ENCODE data around the gene ZNF816. TPM values are rescaled to one million over a fixed set of nuclear protein-coding genes. Genes with fewer than 3 reads are reported as not detected.
"Not testable (repeated sequence)": the region's sequence is repeated elsewhere in the genome, so short reads cannot be mapped to it uniquely, and the experiment has no call there.

ZNF816 gene
- 4.7 TPM for total RNA-seq
- long read RNA-seq, partial matches to known transcripts, result 0 of 6 reads
- long read RNA-seq, other reads (novel, unspliced or antisense), result 0 of 6 reads

DNA sequence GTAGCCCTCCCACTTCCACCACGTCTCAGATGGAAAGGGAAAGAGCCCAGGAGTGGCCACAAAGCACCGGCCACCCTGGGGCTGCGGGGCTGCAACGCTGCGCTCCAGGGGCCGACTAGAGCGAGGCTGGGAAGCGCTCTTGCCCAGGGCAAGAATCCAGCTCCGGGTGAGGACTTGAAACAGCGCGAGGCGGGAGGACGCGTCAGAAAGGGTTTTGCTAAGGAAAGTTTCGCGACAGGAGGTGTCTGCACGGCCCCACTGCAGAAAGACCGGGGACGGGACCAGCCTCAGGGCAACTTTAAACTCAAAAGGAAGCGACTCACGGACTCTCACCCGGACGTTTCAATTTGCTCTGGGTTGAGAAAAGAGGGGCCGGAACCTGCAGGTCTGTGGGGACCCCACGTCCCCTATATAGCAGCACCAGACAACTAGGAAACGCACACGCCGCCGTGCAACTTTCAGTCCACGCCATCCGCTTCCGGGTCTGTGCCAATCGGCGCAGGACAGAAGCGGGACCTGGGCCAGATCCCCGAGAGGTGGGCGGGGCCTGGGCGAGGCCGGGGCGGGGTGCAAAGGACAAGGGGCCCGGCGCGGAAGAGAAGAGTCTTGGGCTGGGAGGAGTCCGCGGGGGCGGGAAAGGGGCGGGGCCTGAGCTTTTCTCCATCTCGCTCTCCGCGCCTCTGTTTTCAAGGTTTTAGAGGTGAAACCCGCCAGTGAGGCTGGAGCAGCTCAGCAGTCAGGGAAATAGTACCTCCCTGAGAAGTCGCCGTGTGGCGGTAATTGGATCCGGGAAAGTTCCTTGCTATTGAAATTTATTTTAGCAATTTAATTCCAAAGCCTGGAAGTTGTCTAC is at the start of gene ZNF816:
Gene ZNF816, minus strand, starts transcription at position 488 of the 853 bp plus-strand sequence. CDS start 6,792 bp downstream, outside the sequence.
- ATAC-seq (ENCODE audit: poor library complexity), result peak; percentile 100
- peak; percentile 99 for DNase-seq
- intact Hi-C loops (cut with DNase I), result no loop called here

DNA sequence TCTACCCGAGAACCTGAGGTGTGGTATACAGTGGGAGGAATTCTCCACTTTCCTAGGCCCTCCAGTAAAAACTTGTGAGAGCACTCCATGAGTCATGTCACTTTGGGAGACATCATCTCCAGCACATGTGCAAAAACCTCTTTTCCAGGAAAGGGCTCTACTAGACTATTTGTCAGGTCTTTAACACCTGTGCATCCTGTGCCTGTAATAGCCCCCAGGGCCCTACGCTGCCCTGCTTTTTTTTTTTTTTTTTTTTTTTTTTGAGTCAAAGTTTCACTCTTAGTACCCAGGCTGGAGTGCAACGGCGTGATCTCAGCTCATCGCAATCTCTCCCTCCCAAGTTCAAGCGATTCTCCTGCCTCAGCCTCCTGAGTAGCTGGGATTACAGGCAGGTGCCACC is 49.3 kb upstream of the ZNF816 start:
- intact Hi-C loops (cut with DNase I), result no loop called here
- DNase-seq (no peak), ATAC-seq (ENCODE audit: poor library complexity) (no peak)

DNA sequence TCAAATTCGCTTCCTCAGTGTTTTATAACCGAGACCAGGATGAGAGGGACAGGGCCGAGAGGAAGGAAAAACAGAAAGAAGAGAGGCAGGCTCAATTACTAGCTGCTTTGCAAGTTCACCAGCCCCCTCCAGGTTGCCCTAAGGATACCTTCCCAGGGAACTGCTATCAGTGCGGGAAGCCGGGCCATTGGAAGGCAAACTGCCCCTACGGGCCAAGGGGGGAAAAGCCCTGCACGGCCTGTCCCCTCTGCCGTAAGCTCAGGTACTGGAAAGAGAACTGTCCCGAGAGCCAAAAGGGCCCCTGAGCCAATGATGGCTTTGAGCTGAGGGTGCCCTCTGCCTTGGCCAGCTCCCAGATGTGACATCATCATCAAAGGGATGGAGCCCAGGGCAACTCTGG is 47.8 kb upstream of the ZNF816 start:
- DNase-seq, result no peak
- intact Hi-C loops (cut with DNase I), result no loop called here
- no peak for ATAC-seq (ENCODE audit: poor library complexity)

DNA sequence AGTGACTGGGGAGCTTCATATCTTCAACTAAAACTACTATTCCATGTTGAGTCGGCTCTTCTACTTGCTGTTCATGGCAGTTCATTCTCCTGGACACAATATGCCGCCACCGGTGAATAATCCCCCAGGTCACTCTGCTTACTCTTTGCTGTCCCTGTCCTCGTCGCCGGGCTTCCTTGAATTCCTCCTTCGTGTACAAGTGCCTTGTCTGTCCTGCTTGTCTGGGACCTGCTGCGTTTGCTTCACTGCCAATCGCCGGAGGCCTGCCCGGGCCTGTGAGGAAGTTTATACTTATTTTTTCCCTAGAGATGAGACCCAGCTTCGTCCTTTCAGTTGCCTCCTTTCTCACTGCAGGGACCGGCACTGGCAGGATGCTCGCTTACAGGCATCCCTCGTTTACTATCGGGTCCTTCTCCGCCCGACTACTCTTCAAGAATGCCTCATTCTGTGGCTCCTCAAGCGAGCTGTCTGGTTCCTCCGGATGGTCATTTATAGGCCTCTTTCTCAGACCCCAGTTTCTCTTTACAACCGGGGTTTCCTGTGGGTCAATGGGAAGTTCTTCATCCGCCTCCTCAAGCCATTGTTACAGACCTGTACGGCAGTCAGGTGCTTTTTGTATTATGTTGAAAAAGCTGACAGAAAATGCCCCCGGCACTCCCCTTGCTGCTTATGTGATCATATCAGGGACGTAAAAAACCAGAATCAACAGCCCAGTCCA is 45.5 kb upstream of the ZNF816 start:
- DNase-seq, result no peak
- intact Hi-C loops (cut with DNase I), result no loop called here
- no peak for ATAC-seq (ENCODE audit: poor library complexity)

DNA sequence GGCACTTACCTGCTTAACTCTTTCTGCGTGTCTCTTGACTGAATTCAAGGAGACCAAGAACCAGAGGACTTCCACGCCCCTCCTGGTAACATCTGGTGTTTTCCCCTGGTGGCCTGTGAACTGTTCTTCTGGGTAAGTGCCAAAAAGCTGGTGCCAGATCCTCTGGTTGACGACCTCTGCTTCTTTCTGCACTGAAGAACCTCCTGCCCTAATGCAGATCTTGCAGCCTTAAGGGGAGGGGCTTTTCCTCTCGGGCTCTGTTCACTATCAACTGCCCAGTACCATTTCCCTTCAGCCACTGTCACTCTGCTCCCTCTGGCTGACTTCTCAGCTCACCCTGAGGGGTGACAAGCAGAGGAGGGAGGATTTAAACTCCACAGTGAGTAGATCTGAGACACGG is 44.9 kb upstream of the ZNF816 start:
- ATAC-seq (ENCODE audit: poor library complexity), result no peak
- intact Hi-C loops (cut with DNase I), result no loop called here
- DNase-seq, result no peak

DNA sequence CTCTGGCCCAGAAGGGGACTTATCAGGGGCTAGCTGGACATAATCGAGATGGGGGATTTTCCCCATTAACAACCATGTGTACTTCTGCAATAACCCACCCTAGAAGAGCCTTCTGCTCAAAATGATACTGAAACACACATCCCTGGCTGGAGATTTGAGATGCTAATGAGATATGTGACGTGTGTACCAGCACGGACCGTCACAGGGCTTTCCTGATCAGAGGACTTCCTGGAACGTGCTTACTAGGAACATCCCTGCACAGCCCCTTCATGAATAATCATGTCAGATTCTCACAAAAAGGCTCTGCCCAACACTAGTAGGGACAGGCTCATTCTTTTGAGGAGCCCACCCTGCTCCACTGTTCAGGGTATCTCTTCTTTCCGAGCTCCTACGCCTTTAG is 44.5 kb upstream of the ZNF816 start:
- intact Hi-C loops (cut with DNase I), result no loop called here
- no peak for DNase-seq
- ATAC-seq (ENCODE audit: poor library complexity), result no peak

DNA sequence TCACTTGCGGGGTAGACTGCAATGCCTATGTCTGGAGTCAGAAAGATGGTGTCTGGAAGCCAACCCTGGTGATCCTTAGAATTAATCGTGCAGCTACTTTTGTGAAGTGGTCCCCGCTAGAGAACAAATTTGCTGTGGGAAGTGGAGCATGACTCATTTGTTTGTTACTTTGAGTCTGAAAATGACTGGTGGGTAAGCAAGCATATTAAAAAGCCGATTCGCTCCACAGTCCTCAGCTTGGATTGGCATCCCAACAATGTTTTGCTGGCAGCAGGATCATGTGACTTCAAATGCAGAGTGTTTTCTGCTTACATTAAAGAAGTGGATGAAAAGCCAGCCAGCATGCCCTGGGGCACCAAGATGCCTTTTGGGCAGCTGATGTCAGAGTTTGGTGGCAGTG is 41.6 kb upstream of the ZNF816 start:
- DNase-seq (no peak), ATAC-seq (ENCODE audit: poor library complexity) (no peak)
- intact Hi-C loops (cut with DNase I), result no loop called here

DNA sequence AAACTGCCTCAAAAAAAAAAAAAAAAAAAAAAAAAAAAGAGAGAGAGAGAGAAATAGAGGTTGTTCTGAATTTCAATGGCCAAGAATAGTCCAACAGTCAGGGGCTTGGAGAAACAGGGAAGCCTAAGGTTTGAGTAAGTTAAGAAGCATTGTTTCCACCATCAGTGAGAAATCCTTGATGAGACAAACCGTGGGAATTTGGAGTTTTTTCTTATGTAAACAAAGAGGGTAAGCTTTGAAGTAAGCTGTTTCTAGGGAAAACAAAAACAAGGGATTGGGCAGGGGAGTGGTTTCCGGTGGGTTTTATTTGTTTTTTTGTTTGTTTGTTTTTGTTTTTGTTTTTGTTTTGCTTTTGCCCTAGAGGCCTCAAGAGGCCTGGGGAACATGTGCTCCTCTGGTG is 39.8 kb upstream of the ZNF816 start:
- DNase-seq, result no peak
- intact Hi-C loops (cut with DNase I), result no loop called here
- no peak for ATAC-seq (ENCODE audit: poor library complexity)

DNA sequence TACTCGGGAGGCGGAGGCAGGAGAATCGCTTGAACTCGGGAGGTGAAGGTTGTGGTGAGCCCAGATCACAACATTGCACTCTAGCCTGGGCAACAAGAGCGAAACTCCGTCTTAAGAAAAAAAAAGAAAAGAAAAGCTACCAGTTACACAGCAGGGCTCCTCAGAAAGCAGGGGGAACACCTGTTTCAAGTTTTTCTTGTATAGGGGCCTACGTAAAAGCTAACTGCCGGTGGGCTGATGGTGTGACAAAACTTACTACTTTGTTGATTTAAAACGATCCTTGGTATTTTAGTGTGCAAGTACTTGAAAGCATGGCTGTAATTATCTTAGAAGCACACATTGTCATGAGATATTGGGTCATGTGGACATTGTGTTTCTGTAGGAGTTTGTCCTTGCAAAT is 35.3 kb upstream of the ZNF816 start:
- ATAC-seq (ENCODE audit: poor library complexity) (no peak), DNase-seq (no peak)
- intact Hi-C loops (cut with DNase I), result no loop called here

DNA sequence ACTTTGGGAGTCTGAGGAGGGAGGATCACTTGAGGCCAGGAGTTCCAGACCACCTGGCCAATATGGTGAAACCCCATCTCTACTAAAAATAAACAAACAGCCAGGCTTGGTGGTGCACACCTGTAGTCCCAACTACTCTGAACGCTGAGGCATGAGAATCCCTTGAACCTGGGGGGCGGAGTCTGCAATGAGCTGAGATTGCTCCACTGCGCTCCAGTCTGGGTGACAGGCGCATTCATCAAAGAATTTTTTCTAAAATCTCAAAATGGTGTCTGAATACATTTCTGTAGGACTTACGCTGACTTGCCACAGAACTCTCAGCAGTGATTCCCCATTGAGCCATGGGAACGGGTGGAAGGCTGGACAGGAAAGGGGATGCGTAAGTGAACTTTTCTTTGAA is 33.0 kb upstream of the ZNF816 start:
- intact Hi-C loops (cut with DNase I), result no loop called here
- no peak for ATAC-seq (ENCODE audit: poor library complexity)
- no peak for DNase-seq

DNA sequence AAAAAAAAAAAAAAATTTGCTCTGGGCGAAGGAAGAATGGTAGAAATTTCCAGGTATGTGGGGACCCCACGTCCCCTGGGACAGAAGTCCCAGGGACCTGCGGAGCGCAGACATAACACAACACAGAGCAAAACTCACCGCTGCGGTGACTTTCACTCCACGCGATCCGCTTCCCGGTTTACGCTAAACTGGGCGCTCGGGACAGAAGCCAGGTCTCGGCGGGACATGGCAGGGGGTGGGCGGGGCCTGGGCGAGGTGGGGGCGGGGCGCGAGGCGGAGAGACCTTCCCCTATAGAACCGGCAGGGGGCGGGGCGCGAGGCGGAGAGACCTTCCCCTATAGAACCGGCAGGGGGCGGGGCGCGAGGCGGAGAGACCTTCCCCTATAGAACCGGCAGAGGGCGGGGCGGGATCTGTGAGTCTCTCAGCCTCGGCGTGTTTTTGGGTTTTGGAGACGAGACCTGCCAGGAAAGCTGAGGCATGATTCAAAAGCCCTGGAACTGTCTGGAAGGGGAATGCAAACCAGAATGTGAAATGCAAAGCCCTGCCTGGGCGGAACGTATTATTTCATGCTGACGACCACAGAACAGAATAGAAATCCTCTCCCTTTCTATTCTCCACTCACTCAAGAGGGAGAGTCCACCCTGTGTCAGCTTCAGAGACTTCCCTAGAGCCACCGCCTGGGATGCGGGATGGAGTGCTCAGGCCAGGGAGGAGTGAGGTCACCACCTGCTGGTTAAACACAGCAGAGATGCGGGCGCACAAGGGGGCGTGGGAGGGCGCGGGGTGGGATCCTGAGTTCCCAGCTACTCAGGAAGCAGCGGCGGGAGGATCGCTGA is 30.9 kb upstream of the ZNF816 start:
- DNase-seq (peak; percentile 84), ATAC-seq (ENCODE audit: poor library complexity) (peak; percentile 99)
- intact Hi-C loops (cut with DNase I), result no loop called here

DNA sequence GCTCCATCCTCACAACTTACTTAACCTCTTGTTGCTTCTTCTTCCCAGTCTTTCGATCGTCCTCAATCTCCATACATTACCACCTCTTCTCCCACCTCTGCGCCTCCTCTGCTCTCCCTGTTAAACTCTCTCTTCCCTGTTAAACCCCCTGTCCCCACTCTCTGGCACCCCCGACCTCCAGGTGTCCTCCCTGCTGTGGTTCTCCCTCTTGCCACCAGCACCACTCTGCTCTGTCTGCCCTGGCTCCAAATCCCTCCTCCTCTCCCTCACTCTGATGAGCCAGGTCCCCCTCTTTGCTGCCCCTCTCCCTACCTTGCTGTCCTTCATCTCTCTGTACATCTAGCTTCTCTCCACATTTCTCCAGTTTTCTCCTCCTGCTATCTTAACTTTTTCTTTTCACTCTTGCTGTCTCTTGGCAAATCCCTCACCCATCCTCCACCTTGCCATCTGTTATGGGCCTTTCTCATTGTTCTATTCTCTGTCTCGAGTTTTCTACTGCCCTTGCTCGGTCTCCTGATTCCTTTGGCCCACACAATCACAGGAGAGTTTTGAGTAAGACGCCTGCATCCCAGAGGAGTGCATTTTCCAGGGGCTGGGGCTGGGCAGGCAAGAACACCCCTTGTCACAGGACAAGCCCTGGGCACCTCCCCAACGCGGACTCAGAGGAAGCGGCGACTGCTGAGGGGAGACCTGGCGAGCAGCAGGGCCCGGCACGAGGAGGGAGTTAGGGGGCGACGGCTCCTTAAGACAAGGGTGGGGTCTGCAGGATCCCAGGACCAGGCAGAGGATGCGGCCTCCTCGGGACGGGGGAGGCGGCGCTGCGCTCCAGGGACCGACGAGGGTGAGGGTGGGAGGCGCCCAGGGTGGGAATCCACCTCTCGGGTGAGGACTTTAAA is 29.7 kb upstream of the ZNF816 start:
- peak; percentile 29 for ATAC-seq (ENCODE audit: poor library complexity)
- intact Hi-C loops (cut with DNase I), result no loop called here
- peak; percentile 43 for DNase-seq

DNA sequence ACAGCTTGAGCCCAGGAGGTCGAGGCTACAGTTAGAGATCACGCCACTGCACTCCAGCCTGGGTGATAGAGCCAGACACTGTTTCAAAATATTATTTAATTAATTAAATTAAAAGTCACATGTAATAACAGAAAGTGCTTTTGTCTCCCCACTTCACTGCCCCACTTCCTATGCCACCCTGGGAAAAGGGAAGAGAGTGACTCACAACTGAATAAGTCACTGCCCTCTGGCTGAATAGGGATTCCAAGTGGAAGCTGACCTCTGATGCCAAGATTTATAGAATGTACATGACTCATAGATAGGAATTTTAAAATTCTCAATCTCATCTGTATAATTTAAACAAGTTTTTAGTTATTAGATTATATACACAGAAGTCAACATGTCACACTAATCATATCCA is 28.8 kb upstream of the ZNF816 start:
- no peak for DNase-seq
- no peak for ATAC-seq (ENCODE audit: poor library complexity)
- intact Hi-C loops (cut with DNase I), result no loop called here

DNA sequence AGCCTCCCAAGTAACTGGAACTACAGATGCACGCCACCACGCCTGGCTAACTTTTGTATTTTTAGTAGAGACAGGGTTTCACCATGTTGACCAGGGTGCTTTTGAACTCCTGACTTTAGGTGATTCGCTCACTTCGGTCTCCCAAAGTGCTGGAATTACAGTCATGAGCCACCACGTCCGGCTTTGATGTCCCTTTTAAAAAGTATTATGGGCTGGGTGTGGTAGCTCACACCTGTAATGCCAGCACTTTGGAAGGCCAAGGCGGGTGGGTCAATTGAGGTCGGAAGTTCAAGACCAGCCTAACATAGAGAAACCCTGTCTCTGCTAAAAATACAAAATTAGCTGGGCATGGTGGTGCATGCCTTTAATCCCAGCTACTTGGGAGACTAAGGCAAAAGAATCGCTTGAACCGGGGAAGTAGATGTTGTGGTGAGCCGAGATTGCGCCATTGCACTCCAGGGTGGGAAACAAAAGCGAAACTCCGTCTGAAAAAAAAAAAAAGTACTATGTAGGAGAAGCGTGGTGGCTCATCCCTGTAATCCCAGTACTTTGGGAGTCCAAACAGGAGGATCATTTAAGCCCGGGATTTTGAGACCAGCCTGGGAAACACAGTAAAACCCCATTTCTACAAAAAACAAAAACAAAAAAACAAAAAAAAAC is 28.2 kb upstream of the ZNF816 start:
- intact Hi-C loops (cut with DNase I), result no loop called here
- ATAC-seq (ENCODE audit: poor library complexity), result no peak
- DNase-seq, result no peak

DNA sequence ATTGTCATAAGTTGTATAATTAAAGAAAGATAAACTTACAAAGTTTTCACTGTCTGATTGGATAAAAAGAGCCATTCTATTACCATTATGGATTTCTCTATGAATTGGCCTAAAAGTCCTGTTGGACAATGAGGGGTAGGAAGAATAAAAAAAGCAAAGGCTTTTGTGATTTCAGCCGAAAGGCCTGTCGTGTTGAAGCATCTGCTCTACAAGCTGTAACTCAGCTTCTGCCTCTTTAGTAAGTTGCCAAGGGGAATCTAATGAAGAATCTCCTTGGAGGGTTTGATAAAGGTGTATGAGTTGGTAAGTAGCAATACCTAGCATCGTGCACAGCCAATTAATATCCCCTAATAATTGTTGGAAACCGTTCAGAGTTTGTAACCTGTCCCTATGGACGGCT is 25.8 kb upstream of the ZNF816 start:
- intact Hi-C loops (cut with DNase I), result no loop called here
- DNase-seq (no peak), ATAC-seq (ENCODE audit: poor library complexity) (no peak)

DNA sequence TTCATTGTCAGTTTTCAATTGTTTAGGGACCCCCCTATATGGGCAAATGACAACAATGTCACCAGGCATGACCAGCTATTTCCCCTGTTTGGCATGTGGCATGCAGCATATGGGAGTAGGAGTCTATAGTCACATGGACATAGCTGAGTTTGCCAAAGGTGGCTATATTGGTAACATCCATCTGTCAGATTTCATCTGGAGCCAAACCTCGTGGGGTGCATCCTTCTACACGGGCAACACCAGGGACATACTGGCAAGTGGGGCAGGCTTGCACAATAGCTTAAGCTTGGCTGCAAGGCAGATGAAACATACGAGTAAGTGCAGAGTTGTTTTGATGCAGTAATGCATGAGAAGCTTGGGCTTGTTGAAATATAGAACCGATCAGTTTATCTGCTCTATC is 24.5 kb upstream of the ZNF816 start:
- intact Hi-C loops (cut with DNase I), result no loop called here
- DNase-seq, result no peak
- ATAC-seq (ENCODE audit: poor library complexity), result no peak

DNA sequence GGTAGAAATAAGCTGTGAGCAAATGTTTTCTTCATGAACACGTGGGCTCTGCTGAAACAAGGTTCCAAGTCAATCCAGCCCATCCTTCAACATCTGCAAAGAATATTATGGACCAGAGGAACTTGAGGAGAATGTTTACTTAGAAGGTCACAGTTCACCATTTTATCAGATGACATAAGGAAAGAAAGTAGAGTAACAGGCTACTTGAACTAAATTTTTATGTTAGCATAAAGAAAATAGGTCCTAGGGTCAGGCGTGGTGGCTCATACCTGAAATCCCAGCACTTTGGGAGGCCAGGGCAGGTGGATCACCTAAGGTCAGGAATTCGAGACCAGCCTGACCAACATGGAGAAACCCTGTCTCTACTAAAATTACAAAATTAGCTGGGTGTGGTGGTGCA is 20.5 kb upstream of the ZNF816 start:
- intact Hi-C loops (cut with DNase I); DNase-seq; ATAC-seq (ENCODE audit: poor library complexity): not testable (repeated sequence)

DNA sequence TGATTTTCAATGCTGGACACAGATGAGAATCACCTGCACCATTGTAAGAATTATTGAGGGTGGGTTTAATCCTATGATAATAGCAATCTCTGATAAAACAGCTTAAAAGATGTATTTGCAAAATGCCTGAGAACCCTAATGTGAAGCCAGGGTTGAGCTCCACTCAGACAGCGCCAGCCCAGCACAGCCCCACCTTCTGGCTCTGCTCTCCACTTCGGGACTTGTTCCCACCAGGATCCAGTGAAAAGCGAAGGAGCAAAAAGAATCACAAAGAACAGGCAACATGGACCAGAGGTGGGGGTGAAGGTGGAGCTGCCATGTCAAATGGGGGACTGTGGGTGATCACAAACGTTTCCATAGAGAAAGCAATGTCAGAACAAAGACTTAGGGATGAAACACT is 18.6 kb upstream of the ZNF816 start:
- DNase-seq, result no peak
- no peak for ATAC-seq (ENCODE audit: poor library complexity)
- intact Hi-C loops (cut with DNase I), result no loop called here
